GM19351 (cell line): ENCODE data around the gene GOSR2.
"Not testable (repeated sequence)": the region's sequence is repeated elsewhere in the genome, so short reads cannot be mapped to it uniquely, and the experiment has no call there.

ENCODE experiments used
- ATAC-seq: cut with Tn5 transposase; IDR thresholded peaks from one replicate; pipeline ENCODE4 v1.9.1; 2021; ENCODE audit warnings: mild to moderate bottlenecking, moderate library complexity; ENCODE audit not compliant: unreplicated experiment

The GOSR2 gene

GRCh38 chr17:46892192-46892703 lies 30.7 kb upstream of the GOSR2 start:
- no peak for ATAC-seq

- no peak for ATAC-seq
Observed at GRCh38 chr17:46894024-46894423, 28.9 kb upstream of the GOSR2 start.

GRCh38 chr17:46894476-46895151 lies 28.3 kb upstream of the GOSR2 start:
- ATAC-seq = no peak

GRCh38 chr17:46895171-46895570 lies 27.8 kb upstream of the GOSR2 start:
- ATAC-seq = no peak

GRCh38 chr17:46896991-46897390 lies 26.0 kb upstream of the GOSR2 start:
- ATAC-seq = no peak

GRCh38 chr17:46898364-46898763 lies 24.6 kb upstream of the GOSR2 start:
- ATAC-seq = no peak

GRCh38 chr17:46898860-46899259 lies 24.1 kb upstream of the GOSR2 start:
- no peak for ATAC-seq

GRCh38 chr17:46901291-46901690 lies 21.7 kb upstream of the GOSR2 start:
- no peak for ATAC-seq

GRCh38 chr17:46903762-46904672 lies 18.9 kb upstream of the GOSR2 start:
- ATAC-seq = no peak

- no peak for ATAC-seq
Observed at GRCh38 chr17:46908068-46908737, 14.8 kb upstream of the GOSR2 start.

- ATAC-seq = no peak
Observed at GRCh38 chr17:46910179-46910927, 12.6 kb upstream of the GOSR2 start.

- ATAC-seq = no peak
Observed at GRCh38 chr17:46911311-46911710, 11.6 kb upstream of the GOSR2 start.

- no peak for ATAC-seq
Observed at GRCh38 chr17:46915596-46915995, 7.4 kb upstream of the GOSR2 start.

- ATAC-seq = no peak
Observed at GRCh38 chr17:46916211-46916610, 6.7 kb upstream of the GOSR2 start.

- no peak for ATAC-seq
Observed at GRCh38 chr17:46916623-46917022, 6.3 kb upstream of the GOSR2 start.

- ATAC-seq = no peak
Observed at GRCh38 chr17:46917041-46917440, 5.9 kb upstream of the GOSR2 start.

- no peak for ATAC-seq
Observed at GRCh38 chr17:46917516-46917915, 5.4 kb upstream of the GOSR2 start.

GRCh38 chr17:46921962-46922361 lies 998 bp upstream of the GOSR2 start:
- ATAC-seq = not testable (repeated sequence)

GRCh38 chr17:46922487-46922803 lies 515 bp upstream of the GOSR2 start:
- no peak for ATAC-seq

- no peak for ATAC-seq
Observed at GRCh38 chr17:46925185-46925868, 2.4 kb downstream of the GOSR2 start.
